ENCODE results near the gene KDM6B.

Gene KDM6B

GRCh38 chr17:7840875-7841274 lies 6.9 kb downstream of the KDM6B start:
- no peak for TF ChIP-seq CTCF (IDR thresholded peaks at IDR 0.05; ENCODE audit: low read length, missing control alignments)
- H3K4me3 ChIP-seq (replicated peaks; ENCODE audit: low read depth, low read length): peak overlapping the region; percentile 81
- DNase-seq (ENCODE audit: low read depth): no peak

- TF ChIP-seq CTCF (IDR thresholded peaks at IDR 0.05; ENCODE audit: low read length, missing control alignments): no peak
- peak; percentile 90 for DNase-seq (ENCODE audit: low read depth)
- H3K4me3 ChIP-seq (replicated peaks; ENCODE audit: low read depth, low read length): peak overlapping the region; percentile 81
Observed at GRCh38 chr17:7841396-7841914, 7.4 kb downstream of the KDM6B start.

- peak overlapping the region; percentile 81 for H3K4me3 ChIP-seq (replicated peaks; ENCODE audit: low read depth, low read length)
- TF ChIP-seq CTCF (IDR thresholded peaks at IDR 0.05; ENCODE audit: low read length, missing control alignments): no peak
- peak; percentile 90 for DNase-seq (ENCODE audit: low read depth)
Observed at GRCh38 chr17:7841915-7842379, 7.9 kb downstream of the KDM6B start.

- H3K4me3 ChIP-seq (replicated peaks; ENCODE audit: low read depth, low read length): peak overlapping the region; percentile 81
- TF ChIP-seq CTCF (IDR thresholded peaks at IDR 0.05; ENCODE audit: low read length, missing control alignments): no peak
- peak; percentile 95 for DNase-seq (ENCODE audit: low read depth)
Observed at GRCh38 chr17:7842380-7843256, 8.6 kb downstream of the KDM6B start.

GRCh38 chr17:7843257-7843535 lies 9.2 kb downstream of the KDM6B start:
- peak overlapping the region; percentile 81 for H3K4me3 ChIP-seq (replicated peaks; ENCODE audit: low read depth, low read length)
- no peak for DNase-seq (ENCODE audit: low read depth)
- no peak for TF ChIP-seq CTCF (IDR thresholded peaks at IDR 0.05; ENCODE audit: low read length, missing control alignments)

GRCh38 chr17:7843536-7844291 lies 9.7 kb downstream of the KDM6B start:
- DNase-seq (ENCODE audit: low read depth): peak; percentile 92
- H3K4me3 ChIP-seq (replicated peaks; ENCODE audit: low read depth, low read length): peak overlapping the region; percentile 81
- TF ChIP-seq CTCF (IDR thresholded peaks at IDR 0.05; ENCODE audit: low read length, missing control alignments): no peak
